Neutrophil (primary cell): ENCODE measurements around the gene MEX3A.

Experiments used
- H3K27ac ChIP-seq: fragments of 200-600 bp; sonication (generic); 2 replicates; pipeline ENCODE4 v1.5.1; 2016; ENCODE audit warnings: mild to moderate bottlenecking, moderate library complexity
- H3K27me3 ChIP-seq: fragments of 200-600 bp; sonication (generic); 2 replicates; pipeline ENCODE4 v1.6.0; 2016; ENCODE audit warnings: mild to moderate bottlenecking
- H3K36me3 ChIP-seq: fragments of 200-600 bp; sonication (generic); 2 replicates; pipeline ENCODE4 v1.5.1; 2017
- H3K4me1 ChIP-seq, 2 experiments: fragments of 200-600 bp in 1 of 2; sonication (generic) in 1 of 2; 1 replicate in 1 of 2; 2 replicates in 1 of 2; pipeline versions ENCODE4 v1.5.1 to v1.6.1; 2013 to 2016; ENCODE audit warnings: low read depth in 1 of 2, low read length in 1 of 2, mild to moderate bottlenecking in 1 of 2, moderate library complexity in 1 of 2; ENCODE audit not compliant: control insufficient read depth in 1 of 2, insufficient read depth in 1 of 2
- H3K4me3 ChIP-seq, 2 experiments: fragments of 200-600 bp in 1 of 2; sonication (generic) in 1 of 2; 1 replicate in 1 of 2; 2 replicates in 1 of 2; pipeline ENCODE4 v1.5.1; 2013 to 2016; ENCODE audit warnings: low read depth in 1 of 2, low read length in 1 of 2, mild to moderate bottlenecking in 1 of 2, moderate library complexity in 1 of 2
- H3K9me3 ChIP-seq: fragments of 200-600 bp; sonication (generic); 2 replicates; pipeline ENCODE4 v1.5.1; 2016
- CTCF ChIP-seq: fragments of 200-600 bp; sonication (generic); IDR thresholded peaks from 2 replicates; pipeline ENCODE4 v1.5.1; 2016; ENCODE audit warnings: antibody characterized with exemption

MEX3A gene

GRCh38 chr1:156060937-156061636 is 21.2 kb downstream of the MEX3A start, which contains the start of gene RAB25:
Gene RAB25, plus strand, starts transcription at chr1:156061160. Its CDS starts 241 bp downstream, at chr1:156061401.
- Histone ChIP-seq H3K4me3 (no peak within 1 kb of the TSS), H3K4me1 (peaks cover 9 to 10% of the 10 kb centered on the region in 2 experiments)

GRCh38 chr1:156056326-156056849 is 25.9 kb downstream of the MEX3A start:
- Histone ChIP-seq H3K27ac (no peak overlapping the region), H3K4me3 (no peak overlapping the region), H3K36me3 (peaks cover 15% of the 10 kb centered on the region), H3K27me3 (no peaks in the 10 kb centered on the region), H3K9me3 (no peaks in the 10 kb centered on the region), H3K4me1 (peaks cover 22 to 31% of the 10 kb centered on the region in 2 experiments)
- no peak for TF ChIP-seq CTCF

More at GRCh38 chr1:156060937-156061636, 21.2 kb downstream of the MEX3A start, which contains the start of gene RAB25:
- Histone ChIP-seq H3K36me3 (peaks cover 15% of the 10 kb centered on the region), H3K9me3 (no peaks in the 10 kb centered on the region), H3K27ac (no peak within 1 kb of the TSS), H3K27me3 (no peaks in the 10 kb centered on the region)
- no peak for TF ChIP-seq CTCF

- Histone ChIP-seq H3K9me3 (no peaks in the 10 kb centered on the region), H3K4me1 (peaks cover 22 to 31% of the 10 kb centered on the region in 2 experiments), H3K27ac (peak overlapping the region; percentile 85), H3K27me3 (no peaks in the 10 kb centered on the region), H3K4me3 (peak overlapping the region; percentile 87 to 98), H3K36me3 (peaks cover 15% of the 10 kb centered on the region)
- no peak for TF ChIP-seq CTCF
Observed at GRCh38 chr1:156055281-156056048, 26.8 kb downstream of the MEX3A start.

GRCh38 chr1:156054500-156055280 is 27.6 kb downstream of the MEX3A start, which contains the start of gene LAMTOR2:
Gene LAMTOR2, plus strand, starts transcription at chr1:156054782. Its CDS starts 108 bp downstream, at chr1:156054890.
- no peaks in the 10 kb centered on the region for H3K27me3 ChIP-seq
- H3K9me3 ChIP-seq, result no peaks in the 10 kb centered on the region
- peaks cover 15% of the 10 kb centered on the region for H3K36me3 ChIP-seq
- no peak for TF ChIP-seq CTCF
- H3K27ac ChIP-seq, result peak within 1 kb of the TSS; percentile 85
- H3K4me3 ChIP-seq, result peak within 1 kb of the TSS; percentile 87 to 98
- H3K4me1 ChIP-seq, result peaks cover 22 to 31% of the 10 kb centered on the region in 2 experiments
